GM12875 (cell line): ENCODE results near the gene OTX1.

Experiments used
- H3K4me3 ChIP-seq: one replicate; pipeline ENCODE4 v1.5.1; 2011; ENCODE audit warnings: low read depth, low read length, control low read depth
- TF ChIP-seq, protein P1 (sequence below): IDR thresholded peaks from 2 replicates; pipeline ENCODE4 v1.5.1; 2011; ENCODE audit warnings: low read depth, mild to moderate bottlenecking, control low read depth, inconsistent platforms, low read length, moderate library complexity, borderline replicate concordance; ENCODE audit not compliant: insufficient read depth

The OTX1 gene

DNA sequence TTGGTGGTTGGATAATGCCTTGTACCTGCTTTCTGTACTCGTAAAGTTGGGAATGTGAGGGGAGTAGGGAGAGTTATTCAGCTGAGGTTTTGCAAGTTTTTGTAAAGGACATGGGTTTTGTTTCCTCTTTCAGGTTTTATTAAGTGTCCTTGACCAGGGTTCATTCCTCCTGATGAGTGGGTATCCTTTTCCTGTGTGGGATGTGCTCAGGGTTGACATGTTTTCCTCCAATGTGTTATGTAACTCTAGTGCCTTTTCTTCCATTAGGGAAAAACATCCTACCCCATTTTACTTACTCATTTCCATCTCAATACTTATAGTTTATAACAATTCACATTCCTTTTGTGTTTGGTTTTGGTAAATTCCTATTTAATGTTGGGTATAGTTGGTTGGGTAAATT, 48.4 kb downstream of the OTX1 start:
- TF ChIP-seq, protein P1, sequence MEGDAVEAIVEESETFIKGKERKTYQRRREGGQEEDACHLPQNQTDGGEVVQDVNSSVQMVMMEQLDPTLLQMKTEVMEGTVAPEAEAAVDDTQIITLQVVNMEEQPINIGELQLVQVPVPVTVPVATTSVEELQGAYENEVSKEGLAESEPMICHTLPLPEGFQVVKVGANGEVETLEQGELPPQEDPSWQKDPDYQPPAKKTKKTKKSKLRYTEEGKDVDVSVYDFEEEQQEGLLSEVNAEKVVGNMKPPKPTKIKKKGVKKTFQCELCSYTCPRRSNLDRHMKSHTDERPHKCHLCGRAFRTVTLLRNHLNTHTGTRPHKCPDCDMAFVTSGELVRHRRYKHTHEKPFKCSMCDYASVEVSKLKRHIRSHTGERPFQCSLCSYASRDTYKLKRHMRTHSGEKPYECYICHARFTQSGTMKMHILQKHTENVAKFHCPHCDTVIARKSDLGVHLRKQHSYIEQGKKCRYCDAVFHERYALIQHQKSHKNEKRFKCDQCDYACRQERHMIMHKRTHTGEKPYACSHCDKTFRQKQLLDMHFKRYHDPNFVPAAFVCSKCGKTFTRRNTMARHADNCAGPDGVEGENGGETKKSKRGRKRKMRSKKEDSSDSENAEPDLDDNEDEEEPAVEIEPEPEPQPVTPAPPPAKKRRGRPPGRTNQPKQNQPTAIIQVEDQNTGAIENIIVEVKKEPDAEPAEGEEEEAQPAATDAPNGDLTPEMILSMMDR, result no peak

DNA sequence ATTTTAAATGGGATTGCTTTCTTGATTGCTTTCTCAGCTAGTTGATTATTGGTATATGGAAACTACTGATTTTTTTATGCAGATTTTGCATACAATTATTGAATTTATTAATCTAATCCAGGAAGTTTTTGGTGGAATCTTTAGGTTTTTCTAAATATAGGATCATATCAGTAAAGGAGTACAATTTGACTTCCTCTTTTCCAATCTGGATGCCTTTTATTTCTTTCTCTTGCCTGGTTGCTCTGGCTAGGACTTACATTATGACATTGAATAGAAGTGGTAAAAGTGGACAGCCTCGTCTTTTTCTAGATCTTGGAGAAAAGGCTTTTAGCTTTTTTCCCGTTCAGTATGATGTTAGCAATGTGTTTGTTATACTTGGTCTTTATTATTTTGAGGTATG, 51.3 kb downstream of the OTX1 start:
- TF ChIP-seq, protein P1, result no peak

More for the DNA sequence above, 48.4 kb downstream of the OTX1 start:
- no peak overlapping the region for H3K4me3 ChIP-seq

DNA sequence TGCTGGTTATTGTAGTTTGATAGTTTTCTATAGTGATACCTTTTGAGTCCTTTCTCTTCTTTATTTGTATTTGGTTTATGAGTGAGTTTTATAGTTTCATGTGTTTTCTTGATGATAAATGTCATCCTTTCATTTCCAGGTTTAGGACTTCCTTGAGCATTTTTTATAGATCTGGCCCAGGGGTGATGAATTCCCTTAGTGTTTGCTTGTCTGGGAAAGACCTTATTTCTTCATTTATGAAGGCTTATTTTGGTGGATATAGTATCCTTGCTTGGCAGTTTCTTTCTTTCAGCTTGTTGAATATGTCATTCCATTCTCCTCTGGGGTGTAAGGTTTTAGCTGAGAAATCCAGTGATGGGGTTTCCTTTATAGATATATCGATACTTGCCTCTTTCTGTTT, 53.9 kb downstream of the OTX1 start:
- TF ChIP-seq, protein P1, result no peak
- H3K4me3 ChIP-seq, result no peak overlapping the region

More for the DNA sequence above, 51.3 kb downstream of the OTX1 start:
- no peak overlapping the region for H3K4me3 ChIP-seq
